WERI-Rb-1 (cell line): Measurements from ENCODE around the gene DRC3.

Source experiments
- DNase-seq: peaks from one replicate; pipeline ENCODE4 v3.0.0-alpha.2; 2020
- H3K27ac ChIP-seq: fragments of 250-450 bp; sonication (Bioruptor Pico); 2 replicates; pipeline ENCODE4 v1.5.1; 2020; ENCODE audit warnings: mild to moderate bottlenecking, moderate library complexity
- H3K27me3 ChIP-seq: fragments of 250-450 bp; sonication (Bioruptor Pico); 2 replicates; pipeline ENCODE4 v1.5.1; 2021; ENCODE audit warnings: mild to moderate bottlenecking, low read depth, moderate library complexity; ENCODE audit not compliant: insufficient read depth, severe bottlenecking
- H3K36me3 ChIP-seq: fragments of 250-450 bp; sonication (Bioruptor Pico); 2 replicates; pipeline ENCODE4 v1.5.1; 2020; ENCODE audit warnings: mild to moderate bottlenecking, moderate library complexity
- H3K4me3 ChIP-seq: 2 replicates; pipeline ENCODE4 v1.5.1; 2011; ENCODE audit warnings: low read depth, mild to moderate bottlenecking, control low read depth, low read length
- H3K9me3 ChIP-seq: fragments of 250-450 bp; sonication (Bioruptor Pico); 2 replicates; pipeline ENCODE4 v1.5.1; 2021; ENCODE audit warnings: mild to moderate bottlenecking, moderate library complexity; ENCODE audit not compliant: severe bottlenecking
- CTCF ChIP-seq: IDR thresholded peaks from 2 replicates; pipeline ENCODE4 v1.5.1; 2011; ENCODE audit warnings: low read depth, mild to moderate bottlenecking, control low read depth, inconsistent platforms, low read length

The DRC3 gene

GRCh38 chr17:17964710-17965109, 8.0 kb upstream of the DRC3 start:
- Histone ChIP-seq H3K27ac (no peak overlapping the region), H3K27me3 (no peaks in the 10 kb centered on the region), H3K36me3 (no peaks in the 10 kb centered on the region), H3K9me3 (no peaks in the 10 kb centered on the region), H3K4me3 (no peak overlapping the region)
- TF ChIP-seq CTCF: no peak
- no peak for DNase-seq

- no peak overlapping the region for H3K4me3 ChIP-seq
- TF ChIP-seq CTCF: no peak
- H3K36me3 ChIP-seq: no peaks in the 10 kb centered on the region
- H3K27me3 ChIP-seq: no peaks in the 10 kb centered on the region
- H3K27ac ChIP-seq: no peak overlapping the region
- no peaks in the 10 kb centered on the region for H3K9me3 ChIP-seq
- no peak for DNase-seq
Observed at GRCh38 chr17:17965152-17965721, 7.4 kb upstream of the DRC3 start.

- no peaks in the 10 kb centered on the region for H3K36me3 ChIP-seq
- no peaks in the 10 kb centered on the region for H3K27me3 ChIP-seq
- no peak overlapping the region for H3K27ac ChIP-seq
- H3K9me3 ChIP-seq: no peaks in the 10 kb centered on the region
- H3K4me3 ChIP-seq: no peak overlapping the region
- TF ChIP-seq CTCF: no peak
- DNase-seq: no peak
Observed at GRCh38 chr17:17966399-17966798, 6.3 kb upstream of the DRC3 start.

- Histone ChIP-seq H3K27me3 (no peaks in the 10 kb centered on the region), H3K4me3 (no peak overlapping the region), H3K36me3 (no peaks in the 10 kb centered on the region), H3K9me3 (no peaks in the 10 kb centered on the region), H3K27ac (no peak overlapping the region)
- TF ChIP-seq CTCF: no peak
- DNase-seq: no peak
Observed at GRCh38 chr17:17970699-17971430, 1.8 kb upstream of the DRC3 start.

GRCh38 chr17:17971431-17972125, 1.1 kb upstream of the DRC3 start:
- H3K27me3 ChIP-seq: no peaks in the 10 kb centered on the region
- no peak for DNase-seq
- H3K4me3 ChIP-seq: peak overlapping the region; percentile 76
- no peak for TF ChIP-seq CTCF
- no peaks in the 10 kb centered on the region for H3K36me3 ChIP-seq
- no peaks in the 10 kb centered on the region for H3K9me3 ChIP-seq
- H3K27ac ChIP-seq: peak overlapping the region; percentile 20; the same call in 1 of the 2 replicates
